ENCODE data around the gene TPD52L2.

Gene TPD52L2

GRCh38 chr20:63881451-63882226, 16.6 kb downstream of the TPD52L2 start:
- no peak for DNase-seq

GRCh38 chr20:63882257-63883200, 17.5 kb downstream of the TPD52L2 start:
- no peak for DNase-seq

- DNase-seq, result no peak
Measured at GRCh38 chr20:63883201-63883593, 18.1 kb downstream of the TPD52L2 start.

GRCh38 chr20:63884506-63885263, 19.6 kb downstream of the TPD52L2 start:
- DNase-seq, result no peak

- no peak for DNase-seq
Measured at GRCh38 chr20:63885264-63886053, 20.4 kb downstream of the TPD52L2 start.

GRCh38 chr20:63886054-63886419, 21.0 kb downstream of the TPD52L2 start:
- no peak for DNase-seq

- no peak for DNase-seq
Measured at GRCh38 chr20:63886921-63887320, 21.9 kb downstream of the TPD52L2 start.

GRCh38 chr20:63889241-63890200, 24.5 kb downstream of the TPD52L2 start:
- DNase-seq, result no peak

- DNase-seq, result no peak
Measured at GRCh38 chr20:63890201-63890576, 25.1 kb downstream of the TPD52L2 start.

- DNase-seq, result no peak
Measured at GRCh38 chr20:63890616-63891015, 25.5 kb downstream of the TPD52L2 start.

- DNase-seq, result no peak
Measured at GRCh38 chr20:63891061-63892002, 26.3 kb downstream of the TPD52L2 start.

- no peak for DNase-seq
Measured at GRCh38 chr20:63892402-63892801, 27.3 kb downstream of the TPD52L2 start.

GRCh38 chr20:63893999-63894357, 28.9 kb downstream of the TPD52L2 start:
- DNase-seq, result no peak

GRCh38 chr20:63894358-63895201, 29.5 kb downstream of the TPD52L2 start, which contains the start of gene DNAJC5:
Gene DNAJC5, plus strand, starts transcription at chr20:63895126. Its CDS starts 33,220 bp downstream, at chr20:63928346.
- peak; percentile 52 for DNase-seq

- no peak for DNase-seq
Measured at GRCh38 chr20:63895202-63895951, 30.3 kb downstream of the TPD52L2 start.

GRCh38 chr20:63895952-63896263, 30.8 kb downstream of the TPD52L2 start:
- no peak for DNase-seq

GRCh38 chr20:63896264-63897105, 31.4 kb downstream of the TPD52L2 start:
- no peak for DNase-seq
